MCF 10A (cell line): ENCODE measurements around the gene ZNF407. TPM values are rescaled to one million over a fixed set of nuclear protein-coding genes. Genes with fewer than 3 reads are reported as not detected.
"Not testable (repeated sequence)": the region's sequence is repeated elsewhere in the genome, so short reads cannot be mapped to it uniquely, and the experiment has no call there.

Source experiments
- BruUV-seq: library from RNA; stranded (reverse); fragments of 400-500 nt; replicated peaks from 2 replicates; lab custom pipeline; 2021; lab: Mats Ljungman, UMichigan
- CTCF ChIA-PET: fragments of 300-600 bp; sonication (Branson Sonifier 250); formaldehyde crosslinking; extraction: SDS; loops from one replicate; lab custom pipeline; 2021; ENCODE audit warnings: antibody characterized with exemption, inconsistent platforms; lab: Yijun Ruan, JAX
- POLR2A ChIA-PET: fragments of 300-600, 350-650 bp; sonication (Branson Sonifier 250); formaldehyde crosslinking; extraction: SDS; loops from one replicate; lab custom pipeline; 2020; ENCODE audit warnings: antibody characterized with exemption, inconsistent platforms; lab: Yijun Ruan, JAX
- DNase-seq: peaks from one replicate; pipeline ENCODE4 v3.0.0-alpha.2; 2018; ENCODE audit not compliant: unreplicated experiment
- H3K27ac Mint-ChIP-seq: one replicate; pipeline ENCODE4 v1.8.0; 2022; ENCODE audit warnings: mild to moderate bottlenecking, low read depth, mixed read lengths; ENCODE audit not compliant: unreplicated experiment
- H3K27me3 Mint-ChIP-seq: one replicate; pipeline ENCODE4 v1.8.0; 2022; ENCODE audit warnings: mixed read lengths; ENCODE audit not compliant: insufficient read depth, unreplicated experiment
- H3K36me3 Mint-ChIP-seq: one replicate; pipeline ENCODE4 v1.8.0; 2022; ENCODE audit warnings: mild to moderate bottlenecking, moderate library complexity, mixed read lengths; ENCODE audit not compliant: insufficient read depth, unreplicated experiment
- H3K4me1 Mint-ChIP-seq: one replicate; pipeline ENCODE4 v1.8.0; 2022; ENCODE audit warnings: mixed read lengths; ENCODE audit not compliant: insufficient read depth, unreplicated experiment
- H3K4me3 Mint-ChIP-seq: one replicate; pipeline ENCODE4 v1.8.0; 2022; ENCODE audit warnings: mild to moderate bottlenecking, moderate library complexity, mixed read lengths; ENCODE audit not compliant: unreplicated experiment
- H3K9me3 Mint-ChIP-seq: one replicate; pipeline ENCODE4 v1.8.0; 2022; ENCODE audit warnings: mixed read lengths; ENCODE audit not compliant: unreplicated experiment
- intact Hi-C: fragments of 100-400 bp; cut with micrococcal nuclease; formaldehyde crosslinking; loops from 2 replicates; pipeline ENCODE4 v1.14.1; 2022
- total RNA-seq: library from RNA; stranded (reverse); gene quantifications from 2 replicates; pipeline ENCODE4 v1.2.3, GENCODE V29; 2022
- TF ChIP-seq, protein P1 (sequence below): fragments of 200-600 bp; IDR thresholded peaks from one replicate; pipeline ENCODE4 v1.8.0; 2022; ENCODE audit warnings: antibody characterized with exemption, mild to moderate bottlenecking; ENCODE audit not compliant: unreplicated experiment

Gene ZNF407
- total RNA-seq, 1 experiment from 2014 or later: 9.5 TPM

DNA sequence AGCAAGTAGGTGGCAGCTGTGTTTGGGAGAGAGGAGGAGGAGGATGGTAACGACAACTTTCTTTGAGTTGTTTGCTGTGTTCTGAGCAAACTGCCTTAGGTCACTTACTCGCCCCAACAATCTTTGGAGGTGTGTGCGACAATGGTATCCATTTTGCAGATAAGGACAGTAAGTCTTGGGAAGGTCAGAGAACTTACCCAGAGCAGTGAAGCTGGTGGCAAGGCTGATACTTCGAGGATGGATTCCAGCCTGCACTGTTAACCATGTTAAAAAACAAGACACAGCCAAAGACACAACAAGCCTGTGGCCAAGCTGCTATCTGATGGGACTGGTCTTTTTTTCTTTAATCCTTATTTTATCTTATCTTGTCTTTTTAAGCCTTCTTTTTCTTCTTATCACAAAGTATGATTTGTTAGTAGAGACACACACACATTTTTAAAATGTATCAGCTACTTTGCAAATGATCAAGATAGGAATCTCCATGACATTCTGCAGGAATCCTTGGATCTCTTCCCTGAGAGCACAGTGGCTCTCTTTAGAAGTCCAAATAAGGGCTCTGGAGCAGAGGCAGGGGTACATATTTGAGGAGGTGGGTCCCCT lies 35.4 kb upstream of the ZNF407 start:
- H3K27ac Mint-ChIP-seq: no peak overlapping the region
- intact Hi-C loops: no loop called here
- ChIA-PET CTCF (interaction anchor here (0.6 to 0.8 kb wide), 2 partner anchors 10 to 70 kb away, joined by 3 to 5 read pairs; no protein-coding TSS in a partner anchor), POLR2A (no interaction called here)
- H3K36me3 Mint-ChIP-seq: no peaks in the 10 kb centered on the region
- no peak overlapping the region for H3K4me3 Mint-ChIP-seq
- no peaks in the 10 kb centered on the region for H3K9me3 Mint-ChIP-seq
- peaks cover 17% of the 10 kb centered on the region for H3K27me3 Mint-ChIP-seq
- TF ChIP-seq, protein P1, sequence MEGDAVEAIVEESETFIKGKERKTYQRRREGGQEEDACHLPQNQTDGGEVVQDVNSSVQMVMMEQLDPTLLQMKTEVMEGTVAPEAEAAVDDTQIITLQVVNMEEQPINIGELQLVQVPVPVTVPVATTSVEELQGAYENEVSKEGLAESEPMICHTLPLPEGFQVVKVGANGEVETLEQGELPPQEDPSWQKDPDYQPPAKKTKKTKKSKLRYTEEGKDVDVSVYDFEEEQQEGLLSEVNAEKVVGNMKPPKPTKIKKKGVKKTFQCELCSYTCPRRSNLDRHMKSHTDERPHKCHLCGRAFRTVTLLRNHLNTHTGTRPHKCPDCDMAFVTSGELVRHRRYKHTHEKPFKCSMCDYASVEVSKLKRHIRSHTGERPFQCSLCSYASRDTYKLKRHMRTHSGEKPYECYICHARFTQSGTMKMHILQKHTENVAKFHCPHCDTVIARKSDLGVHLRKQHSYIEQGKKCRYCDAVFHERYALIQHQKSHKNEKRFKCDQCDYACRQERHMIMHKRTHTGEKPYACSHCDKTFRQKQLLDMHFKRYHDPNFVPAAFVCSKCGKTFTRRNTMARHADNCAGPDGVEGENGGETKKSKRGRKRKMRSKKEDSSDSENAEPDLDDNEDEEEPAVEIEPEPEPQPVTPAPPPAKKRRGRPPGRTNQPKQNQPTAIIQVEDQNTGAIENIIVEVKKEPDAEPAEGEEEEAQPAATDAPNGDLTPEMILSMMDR: no peak
- DNase-seq: no peak
- H3K4me1 Mint-ChIP-seq: no peaks in the 10 kb centered on the region
- no TSS peak for BruUV-seq

DNA sequence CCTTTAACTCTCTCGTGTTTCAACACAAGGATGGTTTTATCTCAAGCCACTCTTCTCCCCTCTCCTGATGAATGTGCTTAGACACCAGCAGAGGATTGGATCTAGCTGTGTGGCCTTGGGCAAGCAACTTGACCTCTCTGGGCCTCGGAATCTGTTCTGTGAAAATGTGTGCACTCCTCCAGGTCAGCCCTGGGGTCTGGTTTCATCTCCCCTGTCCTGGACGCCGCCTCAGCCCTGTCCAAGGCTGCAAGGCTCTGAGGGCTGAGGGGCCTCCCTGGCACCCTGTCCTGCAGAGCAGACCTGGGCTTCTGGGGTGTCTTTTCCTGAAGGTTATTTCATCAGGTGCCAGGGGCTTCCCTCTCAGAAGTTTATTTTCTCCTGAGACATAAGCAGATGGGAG lies 34.9 kb upstream of the ZNF407 start:
- Mint-ChIP-seq H3K36me3 (no peaks in the 10 kb centered on the region), H3K27me3 (peaks cover 12% of the 10 kb centered on the region), H3K4me1 (no peaks in the 10 kb centered on the region), H3K9me3 (no peaks in the 10 kb centered on the region), H3K4me3 (no peak overlapping the region), H3K27ac (no peak overlapping the region)
- no TSS peak for BruUV-seq
- intact Hi-C loops: no loop called here
- POLR2A ChIA-PET: no interaction called here
- CTCF ChIA-PET: interaction anchor here (0.8 to 1.9 kb wide), 2 partner anchors 9 to 12 kb away, joined by 3 to 18 read pairs; no protein-coding TSS in a partner anchor
- no peak for DNase-seq
- TF ChIP-seq, protein P1: no peak

DNA sequence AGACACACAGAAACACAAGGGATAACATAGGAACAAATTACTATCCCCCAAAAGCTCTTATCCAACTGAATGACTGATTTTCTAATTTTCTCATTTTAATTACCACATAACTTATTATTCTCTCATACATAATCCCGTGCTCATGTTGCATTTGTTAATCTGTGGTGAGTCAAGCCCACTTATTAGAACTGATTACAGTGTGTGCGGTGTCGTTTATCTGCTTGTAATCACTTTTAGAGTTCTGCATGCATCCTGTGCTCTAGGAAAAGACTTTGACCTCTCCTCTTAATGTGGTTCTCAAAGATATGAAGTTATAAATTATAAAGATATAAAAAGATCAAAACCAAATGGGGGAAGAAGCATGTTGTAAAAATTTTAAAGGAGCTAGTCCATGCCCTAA lies 33.7 kb upstream of the ZNF407 start:
- Mint-ChIP-seq H3K9me3 (no peaks in the 10 kb centered on the region), H3K27me3 (peaks cover 19% of the 10 kb centered on the region), H3K27ac (no peak overlapping the region), H3K4me3 (no peak overlapping the region), H3K4me1 (no peaks in the 10 kb centered on the region), H3K36me3 (no peaks in the 10 kb centered on the region)
- DNase-seq: no peak
- no TSS peak for BruUV-seq
- POLR2A ChIA-PET: no interaction called here
- CTCF ChIA-PET: interaction anchor here (1.1 to 1.9 kb wide), 2 partner anchors 13 to 210 kb away, joined by 11 to 18 read pairs; no protein-coding TSS in a partner anchor
- intact Hi-C loops: no loop called here
- TF ChIP-seq, protein P1: no peak

DNA sequence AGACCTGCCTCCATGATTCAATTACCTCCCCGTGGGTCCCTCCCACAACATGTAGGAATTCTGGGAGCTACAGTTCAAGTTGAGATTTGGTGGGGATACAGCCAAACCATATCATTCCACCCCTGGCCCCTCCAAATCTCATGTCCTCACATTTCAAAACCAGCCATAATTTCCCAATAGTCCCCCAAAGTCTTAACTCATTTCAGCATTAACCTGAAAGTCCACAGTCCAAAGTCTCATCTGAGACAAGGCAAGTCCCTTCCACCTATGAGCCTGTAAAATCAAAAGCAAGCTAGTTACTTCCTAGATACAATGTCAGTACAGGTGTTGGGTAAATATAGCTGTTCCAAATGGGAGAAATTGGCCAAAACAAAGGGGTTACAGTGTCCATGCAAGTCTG lies 32.5 kb upstream of the ZNF407 start:
- H3K9me3 Mint-ChIP-seq, POLR2A ChIA-PET, H3K4me3 Mint-ChIP-seq, H3K27ac Mint-ChIP-seq, H3K36me3 Mint-ChIP-seq, BruUV-seq, H3K4me1 Mint-ChIP-seq, intact Hi-C loops, DNase-seq: not testable (repeated sequence)
- H3K27me3 Mint-ChIP-seq: peaks cover 21% of the 10 kb centered on the region
- CTCF ChIA-PET: interaction anchor here (0.6 to 1.2 kb wide), 3 partner anchors 72 to 511 kb away, joined by 3 to 11 read pairs (median 6); no protein-coding TSS in a partner anchor

DNA sequence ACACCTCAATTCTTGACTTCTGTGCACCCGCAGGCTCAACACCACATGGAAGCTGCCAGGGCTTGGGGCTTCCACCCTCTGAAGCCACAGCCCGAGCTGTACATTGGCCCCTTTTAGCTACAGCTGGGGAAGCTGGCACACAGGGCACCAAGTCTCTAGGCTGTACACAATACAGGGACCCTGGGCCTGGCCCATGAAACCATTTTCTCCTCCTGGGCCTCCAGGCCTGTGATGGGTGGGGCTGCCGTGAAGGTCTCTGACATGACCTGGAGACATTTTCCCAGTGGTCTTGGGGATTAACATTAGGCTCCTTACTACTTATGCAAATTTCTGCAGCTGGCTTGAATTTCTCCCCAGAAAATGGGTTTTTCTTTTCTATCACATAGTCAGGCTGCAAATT lies 31.7 kb upstream of the ZNF407 start:
- BruUV-seq, H3K9me3 Mint-ChIP-seq, H3K36me3 Mint-ChIP-seq, POLR2A ChIA-PET, H3K4me3 Mint-ChIP-seq, intact Hi-C loops, H3K27ac Mint-ChIP-seq, DNase-seq, H3K4me1 Mint-ChIP-seq: not testable (repeated sequence)
- H3K27me3 Mint-ChIP-seq: peaks cover 29% of the 10 kb centered on the region
- CTCF ChIA-PET: interaction anchor here (1.2 kb wide), 1 partner anchor 73 kb away, joined by 6 read pairs; no protein-coding TSS in a partner anchor
